GM21447 (cell line): ENCODE data around the gene TMEM117.
"Not testable (repeated sequence)": the region's sequence is repeated elsewhere in the genome, so short reads cannot be mapped to it uniquely, and the experiment has no call there.

Source experiments
- ATAC-seq: cut with Tn5 transposase; IDR thresholded peaks from one replicate; pipeline ENCODE4 v1.9.1; 2021; ENCODE audit not compliant: unreplicated experiment

Gene TMEM117

GRCh38 chr12:43840338-43840737 is 4.5 kb downstream of the TMEM117 start:
- no peak for ATAC-seq

DNA sequence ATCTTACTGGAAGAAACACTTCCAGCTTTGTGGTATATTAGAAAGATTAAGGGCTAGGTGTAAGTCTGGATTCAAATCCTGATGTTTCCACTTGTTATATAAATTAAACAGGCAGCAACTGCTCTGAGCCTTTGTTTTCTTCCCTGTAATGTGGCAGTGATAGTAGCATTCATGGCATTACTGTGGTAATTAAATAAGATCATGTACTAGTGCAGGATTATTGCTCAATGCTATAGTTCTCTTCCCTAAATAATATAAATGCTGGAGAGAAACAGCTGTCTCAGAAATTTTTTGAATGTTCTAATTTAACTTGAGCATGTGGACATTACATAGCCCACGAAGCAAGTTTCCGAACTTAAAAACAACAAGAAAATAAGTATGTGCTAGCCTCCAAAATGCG is 5.4 kb downstream of the TMEM117 start:
- no peak for ATAC-seq

- ATAC-seq, result no peak
Measured at GRCh38 chr12:43842259-43842658, 6.4 kb downstream of the TMEM117 start.

- not testable (repeated sequence) for ATAC-seq
Measured at GRCh38 chr12:43847425-43848225, 11.7 kb downstream of the TMEM117 start.

GRCh38 chr12:43848226-43848507 is 12.3 kb downstream of the TMEM117 start:
- no peak for ATAC-seq

DNA sequence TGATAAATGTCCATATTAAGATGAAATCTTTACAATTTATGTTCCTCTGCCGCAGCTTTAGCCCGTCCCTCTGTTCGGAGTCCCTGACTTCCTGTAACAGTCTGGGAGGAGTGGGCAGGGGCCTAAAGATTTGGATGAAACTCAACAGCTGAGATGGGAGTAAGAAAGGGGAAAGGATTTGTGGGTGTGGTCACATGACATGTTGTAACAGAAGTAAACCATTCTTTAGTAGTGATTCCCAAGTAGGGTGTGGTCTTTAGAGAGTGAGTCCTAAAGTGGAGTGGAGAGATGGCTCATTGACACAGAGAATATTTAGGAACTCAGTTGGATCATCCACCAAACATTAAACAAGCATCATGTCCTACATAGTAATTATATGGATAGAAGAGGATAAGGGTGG is 12.9 kb downstream of the TMEM117 start:
- ATAC-seq, result no peak

GRCh38 chr12:43852744-43853143 is 16.9 kb downstream of the TMEM117 start:
- no peak for ATAC-seq

- no peak for ATAC-seq
Measured at GRCh38 chr12:43856972-43857371, 21.1 kb downstream of the TMEM117 start.

- no peak for ATAC-seq
Measured at GRCh38 chr12:43858096-43858495, 22.2 kb downstream of the TMEM117 start.

DNA sequence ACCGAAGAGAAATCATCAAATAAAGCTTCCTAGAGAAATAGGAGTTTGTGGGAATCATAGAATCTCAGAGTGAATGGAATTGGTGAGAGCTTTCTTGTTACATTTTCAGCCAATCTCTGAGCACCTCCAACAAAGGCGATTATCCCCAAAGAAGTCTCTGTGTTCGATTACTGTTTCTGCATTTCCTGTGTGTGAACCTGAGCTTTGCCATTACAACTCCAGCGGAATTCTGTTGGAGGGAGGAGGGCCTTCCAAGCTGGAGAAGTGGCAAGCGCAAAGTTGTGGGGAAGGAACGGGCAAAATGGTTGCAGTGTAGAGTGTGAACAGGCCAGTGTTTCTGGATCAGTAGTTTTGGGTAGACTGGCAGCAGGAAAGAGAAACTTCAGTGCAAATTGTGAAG is 23.1 kb downstream of the TMEM117 start:
- ATAC-seq, result no peak

GRCh38 chr12:43861015-43861839 is 25.3 kb downstream of the TMEM117 start:
- no peak for ATAC-seq

DNA sequence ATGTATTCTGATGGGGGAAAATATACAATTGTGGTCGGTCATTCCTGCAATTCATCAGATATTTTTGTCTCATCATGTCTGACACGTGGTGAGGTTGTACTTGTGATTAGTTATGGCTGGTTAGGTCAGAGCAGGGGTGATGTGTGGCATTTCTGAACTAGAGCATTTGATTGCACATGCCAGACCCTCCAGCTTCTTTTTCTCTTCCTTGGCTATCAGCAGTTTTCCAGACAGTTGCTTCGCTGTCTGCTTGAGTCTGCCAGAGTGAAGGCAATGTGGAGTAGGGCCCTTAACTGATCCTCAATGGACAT is 25.9 kb downstream of the TMEM117 start:
- ATAC-seq, result no peak

DNA sequence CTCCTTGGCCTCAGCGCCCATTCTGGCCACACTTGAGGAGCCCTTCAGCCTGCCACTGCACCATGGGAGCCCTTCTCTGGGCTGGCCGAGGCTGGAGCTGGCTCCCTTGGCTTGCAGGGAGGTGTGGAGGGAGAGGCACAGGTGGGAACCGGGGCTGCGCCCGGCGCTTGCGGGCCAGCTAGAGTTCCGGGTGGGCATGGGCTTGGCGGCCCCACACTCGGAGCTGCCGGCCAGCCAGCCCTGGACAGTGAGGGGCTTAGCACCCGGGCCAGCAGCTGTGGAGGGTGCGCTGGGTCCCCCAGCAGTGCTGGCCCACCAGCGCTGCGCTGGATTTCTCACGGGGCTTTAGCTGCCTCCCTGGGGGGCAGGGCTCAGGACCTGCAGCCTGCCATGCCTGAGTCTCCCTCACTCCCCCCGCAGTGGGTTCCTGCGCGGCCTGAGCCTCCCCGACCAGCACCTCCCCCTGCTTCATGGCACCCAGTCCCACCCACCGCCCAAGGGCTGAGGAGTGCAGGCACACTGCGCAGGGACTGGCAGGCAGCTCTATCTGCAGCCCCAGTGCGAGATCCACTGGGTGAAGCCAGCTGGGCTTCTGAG is 28.0 kb downstream of the TMEM117 start:
- no peak for ATAC-seq

DNA sequence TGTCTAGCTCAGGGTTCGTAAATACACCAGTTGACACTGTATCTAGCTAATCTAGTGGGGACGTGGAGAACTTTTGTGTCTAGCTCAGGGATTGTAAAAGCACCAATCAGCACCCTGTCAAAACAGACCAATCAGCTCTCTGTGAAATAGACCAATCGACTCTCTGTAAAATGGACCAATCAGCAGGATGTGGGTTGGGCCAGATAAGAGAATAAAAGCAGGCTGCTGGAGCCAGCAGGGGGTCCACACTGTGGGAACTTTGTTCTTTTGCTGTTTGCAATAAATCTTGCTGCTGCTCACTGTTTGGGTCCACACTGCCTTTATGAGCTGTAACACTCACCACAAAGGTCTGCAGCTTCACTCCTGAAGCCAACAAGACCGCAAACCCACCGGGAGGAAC is 28.7 kb downstream of the TMEM117 start:
- ATAC-seq, result not testable (repeated sequence)

DNA sequence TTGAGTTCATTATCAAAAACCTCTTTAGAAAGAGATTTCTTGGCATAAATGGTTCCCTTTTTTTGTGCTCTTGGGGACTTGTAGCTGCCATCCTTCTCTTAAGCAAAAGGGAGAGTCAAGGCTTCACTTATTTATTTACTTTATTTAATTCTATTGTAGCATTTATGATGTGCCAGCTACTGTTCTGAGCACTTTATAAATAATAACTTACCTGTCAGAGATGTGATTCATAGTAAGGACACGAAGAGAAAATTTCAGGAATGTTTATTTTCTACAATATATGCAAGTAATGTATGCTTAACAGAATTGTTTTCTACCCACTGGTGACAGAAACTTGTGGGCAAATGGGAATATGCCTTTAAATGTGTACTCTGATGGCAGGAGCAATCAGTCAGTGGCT is 33.3 kb downstream of the TMEM117 start:
- no peak for ATAC-seq

GRCh38 chr12:43869765-43870164 is 33.9 kb downstream of the TMEM117 start:
- not testable (repeated sequence) for ATAC-seq

DNA sequence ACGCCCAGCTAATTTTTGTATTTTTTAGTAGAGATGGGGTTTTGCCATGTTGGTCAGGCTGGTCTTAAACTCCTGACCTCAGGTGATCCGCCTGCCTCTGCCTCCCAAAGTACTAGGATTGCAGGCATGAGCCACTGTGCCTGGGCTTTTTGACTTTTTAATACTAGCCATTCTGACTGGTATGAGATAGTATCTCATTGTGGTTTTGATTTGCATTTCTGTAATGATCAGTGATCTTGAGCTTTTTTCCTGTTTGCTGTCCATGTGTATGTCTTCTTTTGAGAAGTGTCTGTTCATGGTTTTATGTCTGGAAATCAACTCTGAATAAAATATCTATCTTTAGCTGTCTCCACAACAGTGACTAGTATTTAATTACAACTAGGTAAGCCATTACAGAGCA is 35.4 kb downstream of the TMEM117 start:
- ATAC-seq, result not testable (repeated sequence)

DNA sequence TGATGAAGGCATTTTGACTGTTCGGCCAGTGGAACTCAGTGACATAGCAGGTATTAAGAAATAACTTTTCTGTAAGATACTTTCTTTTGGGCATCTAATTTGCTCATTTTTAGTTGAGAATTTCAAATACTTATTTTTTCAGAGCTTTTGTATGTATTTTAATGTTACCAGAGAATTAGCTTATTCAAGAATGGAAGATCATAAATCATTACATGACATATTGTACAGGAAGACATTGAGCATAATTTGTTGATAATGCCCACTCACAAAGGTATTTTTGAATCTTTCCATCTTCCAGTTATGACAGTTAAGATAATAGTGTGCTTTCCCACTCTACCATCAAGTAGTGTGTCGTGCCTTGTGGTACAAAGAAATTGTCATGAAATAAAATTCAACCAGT is 36.5 kb downstream of the TMEM117 start:
- no peak for ATAC-seq

DNA sequence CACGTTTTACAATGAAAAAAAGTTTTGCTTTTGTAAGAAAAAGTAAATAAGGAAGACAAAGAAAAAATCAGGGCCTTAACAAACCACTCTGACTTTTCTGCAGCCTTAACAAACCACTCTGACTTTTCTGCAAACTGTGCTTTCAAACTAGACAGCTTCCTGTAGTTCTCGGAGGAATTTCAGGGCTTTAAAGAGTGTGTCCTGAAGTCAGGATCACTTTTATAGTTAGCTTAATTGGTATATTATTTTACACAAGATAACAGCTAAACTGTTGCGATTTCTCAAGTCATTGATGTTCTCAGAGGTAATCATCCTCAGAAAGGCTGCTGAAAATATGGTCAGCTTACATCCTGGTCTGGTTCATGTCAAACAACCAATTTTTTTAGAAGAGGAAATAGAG is 42.2 kb downstream of the TMEM117 start:
- ATAC-seq, result no peak

- no peak for ATAC-seq
Measured at GRCh38 chr12:43880547-43880946, 44.7 kb downstream of the TMEM117 start.

DNA sequence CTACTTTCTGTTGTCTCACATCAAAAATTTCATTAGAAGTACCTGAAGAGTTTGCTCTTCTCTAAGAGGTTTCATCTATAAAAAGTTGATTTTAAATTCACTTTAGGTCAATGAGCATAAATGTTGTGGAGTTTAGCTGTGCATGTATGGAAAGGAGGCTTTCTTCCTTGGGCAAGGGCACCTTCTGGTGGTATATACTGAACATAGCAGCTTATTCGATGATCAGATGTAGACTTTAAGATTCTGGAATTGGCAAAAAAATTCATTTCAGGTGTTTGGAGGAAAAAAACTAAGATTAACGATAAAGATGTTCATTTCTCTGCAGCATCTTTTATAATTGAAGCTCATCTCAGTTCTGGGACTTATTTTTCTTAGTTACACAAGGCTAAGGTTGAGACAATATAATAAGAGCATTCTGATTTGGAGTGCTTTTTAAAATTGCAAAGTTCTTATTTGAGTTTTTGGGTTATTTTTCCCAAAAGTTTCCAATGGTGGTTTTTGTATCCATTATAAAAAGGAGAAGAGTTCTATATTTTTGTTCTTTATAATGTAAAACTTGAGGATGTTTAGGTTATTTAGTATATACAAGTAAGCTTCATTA is 46.8 kb downstream of the TMEM117 start:
- ATAC-seq, result peak; percentile 92

DNA sequence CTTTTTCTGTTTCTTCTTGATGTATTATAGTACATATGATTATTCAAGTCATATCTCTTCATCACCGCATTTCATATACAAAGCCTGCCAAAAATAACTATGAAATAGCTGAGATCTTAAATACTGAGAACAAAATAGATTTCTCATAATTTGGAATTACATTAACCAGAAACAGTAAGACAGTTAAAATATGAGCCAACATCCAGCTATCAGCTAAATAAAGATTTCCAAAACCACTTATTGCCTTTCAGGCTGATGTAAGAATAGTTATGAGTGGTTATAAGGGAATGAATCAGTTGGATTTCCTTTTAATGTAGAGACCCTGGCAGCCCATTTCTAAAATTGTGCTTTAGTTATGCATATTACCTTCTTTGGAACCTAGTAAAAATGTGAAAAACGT is 47.4 kb downstream of the TMEM117 start:
- no peak for ATAC-seq
